Measurements from ENCODE around the gene LRRTM4. TPM values are rescaled to one million over a fixed set of nuclear protein-coding genes. Genes with fewer than 3 reads are reported as not detected.

Gene LRRTM4
- not detected in 2 replicates for total RNA-seq

DNA sequence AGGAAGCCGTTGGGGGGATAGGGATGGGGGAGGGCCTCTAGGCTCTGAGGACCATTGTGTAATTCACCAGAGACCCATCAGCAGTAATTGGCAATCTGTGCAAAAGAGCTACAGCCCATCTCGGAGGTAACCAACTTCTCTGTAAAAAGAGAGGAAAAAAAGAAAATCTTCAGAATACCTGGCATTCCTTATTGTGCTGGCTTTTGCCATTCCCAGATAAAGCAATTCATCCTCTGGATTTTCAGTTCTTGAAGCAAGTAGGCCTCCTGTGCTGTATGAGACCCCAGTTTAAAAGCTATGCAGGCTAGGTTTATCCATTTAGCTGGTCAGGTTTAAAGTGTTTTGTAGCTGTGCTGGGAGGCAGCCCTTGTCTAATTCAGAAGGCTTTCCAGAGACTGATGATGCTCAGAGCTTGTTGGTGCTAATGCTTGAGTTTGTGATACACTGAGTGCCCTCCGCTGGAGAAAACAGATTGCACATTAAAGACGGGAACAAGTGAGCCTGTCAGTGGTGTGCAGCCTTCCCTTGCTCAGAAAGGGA is at the start of gene LRRTM4:
Gene LRRTM4 (minus strand): TSS at position 446 of the 540 bp plus-strand sequence.
- DNase-seq (ENCODE audit: extremely low read depth, low read depth, low spot score) = no peak

- DNase-seq (ENCODE audit: extremely low read depth, low read depth, low spot score) = no peak
These were observed 49.4 kb upstream of the LRRTM4 start for GRCh38 chr2:77571545-77571944.

DNA sequence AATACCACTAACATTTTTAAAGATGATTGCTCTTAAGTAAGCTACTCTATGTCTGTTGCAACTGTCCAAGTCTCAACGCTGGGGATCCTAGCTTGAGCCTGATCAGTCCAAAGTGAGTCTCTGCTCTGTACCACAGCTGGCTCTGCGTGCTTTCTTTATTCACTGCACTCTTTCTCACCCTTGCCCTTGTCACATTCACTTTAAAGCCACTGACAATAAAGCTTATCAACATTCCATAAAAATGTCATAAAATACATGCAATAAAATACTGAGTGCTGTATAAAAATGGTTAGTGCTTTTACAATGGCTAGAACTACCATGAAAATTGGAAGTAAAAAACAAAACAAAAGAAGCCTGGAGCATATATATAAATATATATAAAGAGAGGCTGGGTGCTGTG is 45.5 kb upstream of the LRRTM4 start:
- DNase-seq (ENCODE audit: extremely low read depth, low read depth, low spot score) = no peak

DNA sequence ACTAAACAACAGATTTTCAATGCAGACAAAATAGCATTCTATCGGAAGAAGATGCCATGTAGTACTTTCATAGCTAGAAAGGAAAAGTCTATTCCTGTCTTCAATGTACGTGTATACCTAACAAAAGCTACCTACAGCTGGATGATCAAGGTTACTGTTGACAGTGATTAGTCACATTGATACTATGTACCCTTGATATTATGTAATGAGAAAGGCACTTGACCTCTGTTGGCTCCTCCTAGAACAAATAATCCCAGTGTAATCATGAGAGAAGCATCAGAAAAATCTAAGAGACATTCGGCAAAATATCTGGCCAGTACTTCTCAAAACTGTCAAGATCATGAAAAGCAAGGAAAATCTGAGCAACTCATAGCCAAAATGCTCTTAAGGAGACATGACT is 44.4 kb upstream of the LRRTM4 start:
- DNase-seq (ENCODE audit: extremely low read depth, low read depth, low spot score) = no peak

GRCh38 chr2:77566131-77566530 is 44.0 kb upstream of the LRRTM4 start:
- DNase-seq (ENCODE audit: extremely low read depth, low read depth, low spot score) = no peak

GRCh38 chr2:77552956-77553355 is 30.8 kb upstream of the LRRTM4 start:
- DNase-seq (ENCODE audit: extremely low read depth, low read depth, low spot score) = no peak

GRCh38 chr2:77538031-77538430 is 15.9 kb upstream of the LRRTM4 start:
- DNase-seq (ENCODE audit: extremely low read depth, low read depth, low spot score) = no peak

GRCh38 chr2:77522888-77523287 is 712 bp upstream of the LRRTM4 start:
- no peak for DNase-seq (ENCODE audit: extremely low read depth, low read depth, low spot score)

DNA sequence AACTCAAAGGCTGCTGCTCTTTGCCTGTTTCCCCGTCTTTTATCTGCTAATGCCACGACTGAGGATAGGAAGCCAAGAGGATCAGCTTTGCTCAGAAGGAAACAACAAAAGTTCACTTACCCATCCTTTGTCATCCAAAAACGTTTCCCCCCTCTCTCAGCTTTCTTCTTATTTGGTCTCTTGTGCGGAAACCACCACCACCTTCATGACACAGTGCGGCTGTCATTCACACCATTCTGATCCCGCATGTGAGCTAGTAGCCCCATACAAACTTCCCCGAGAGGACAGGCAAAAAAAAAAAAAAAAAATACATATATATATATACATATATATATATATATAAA is 656 bp downstream of the LRRTM4 start:
- no peak for DNase-seq (ENCODE audit: extremely low read depth, low read depth, low spot score)

- DNase-seq (ENCODE audit: extremely low read depth, low read depth, low spot score) = no peak
These were observed 1.3 kb downstream of the LRRTM4 start for GRCh38 chr2:77520641-77521547.

GRCh38 chr2:77519888-77520506 is 2.2 kb downstream of the LRRTM4 start:
- DNase-seq (ENCODE audit: extremely low read depth, low read depth, low spot score) = no peak

GRCh38 chr2:77519164-77519887 is 2.9 kb downstream of the LRRTM4 start:
- no peak for DNase-seq (ENCODE audit: extremely low read depth, low read depth, low spot score)

- no peak for DNase-seq (ENCODE audit: extremely low read depth, low read depth, low spot score)
These were observed 3.9 kb downstream of the LRRTM4 start for GRCh38 chr2:77518311-77518710.

GRCh38 chr2:77513191-77513590 is 9.0 kb downstream of the LRRTM4 start:
- DNase-seq (ENCODE audit: extremely low read depth, low read depth, low spot score) = no peak

GRCh38 chr2:77512507-77512906 is 9.7 kb downstream of the LRRTM4 start:
- DNase-seq (ENCODE audit: extremely low read depth, low read depth, low spot score) = no peak

DNA sequence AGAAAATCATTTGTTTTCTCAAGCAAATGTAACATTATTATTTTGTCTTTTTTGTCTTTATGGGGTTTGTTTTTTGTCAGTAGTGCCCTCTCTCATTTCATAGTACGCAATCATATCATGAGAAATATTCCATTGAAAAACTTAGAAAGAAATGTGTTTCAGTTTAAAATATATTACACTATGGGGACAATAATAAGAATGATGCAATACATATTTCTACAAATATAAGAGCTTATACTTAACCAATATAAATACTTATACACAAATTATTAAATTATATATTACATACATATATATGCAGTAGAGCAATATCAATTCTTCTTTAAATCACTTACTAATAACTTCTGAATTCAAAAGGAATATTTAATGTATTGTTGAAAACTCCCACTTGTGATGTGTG is 13.7 kb downstream of the LRRTM4 start:
- DNase-seq (ENCODE audit: extremely low read depth, low read depth, low spot score) = no peak

- DNase-seq (ENCODE audit: extremely low read depth, low read depth, low spot score) = no peak
These were observed 14.5 kb downstream of the LRRTM4 start for GRCh38 chr2:77507657-77508056.

DNA sequence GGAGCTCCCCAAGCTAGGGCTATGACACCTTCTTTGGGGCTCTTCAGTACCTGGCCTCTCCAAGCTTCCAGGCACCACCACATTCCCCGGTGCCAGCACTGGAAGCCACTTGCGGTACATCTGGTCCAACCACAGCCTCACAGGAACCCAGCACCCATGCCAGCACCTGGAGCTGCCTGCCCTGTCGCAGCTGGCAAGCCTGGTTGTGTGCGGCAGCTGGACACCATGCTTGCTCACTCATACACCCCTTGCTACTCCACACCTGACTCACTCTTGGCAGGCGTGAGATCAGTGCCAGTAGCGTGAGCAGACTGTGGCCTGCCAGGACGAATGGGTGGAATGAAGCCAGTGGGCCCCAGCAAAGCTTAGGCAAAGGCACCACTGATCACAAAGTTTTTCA is 34.0 kb downstream of the LRRTM4 start:
- DNase-seq (ENCODE audit: extremely low read depth, low read depth, low spot score) = no peak

DNA sequence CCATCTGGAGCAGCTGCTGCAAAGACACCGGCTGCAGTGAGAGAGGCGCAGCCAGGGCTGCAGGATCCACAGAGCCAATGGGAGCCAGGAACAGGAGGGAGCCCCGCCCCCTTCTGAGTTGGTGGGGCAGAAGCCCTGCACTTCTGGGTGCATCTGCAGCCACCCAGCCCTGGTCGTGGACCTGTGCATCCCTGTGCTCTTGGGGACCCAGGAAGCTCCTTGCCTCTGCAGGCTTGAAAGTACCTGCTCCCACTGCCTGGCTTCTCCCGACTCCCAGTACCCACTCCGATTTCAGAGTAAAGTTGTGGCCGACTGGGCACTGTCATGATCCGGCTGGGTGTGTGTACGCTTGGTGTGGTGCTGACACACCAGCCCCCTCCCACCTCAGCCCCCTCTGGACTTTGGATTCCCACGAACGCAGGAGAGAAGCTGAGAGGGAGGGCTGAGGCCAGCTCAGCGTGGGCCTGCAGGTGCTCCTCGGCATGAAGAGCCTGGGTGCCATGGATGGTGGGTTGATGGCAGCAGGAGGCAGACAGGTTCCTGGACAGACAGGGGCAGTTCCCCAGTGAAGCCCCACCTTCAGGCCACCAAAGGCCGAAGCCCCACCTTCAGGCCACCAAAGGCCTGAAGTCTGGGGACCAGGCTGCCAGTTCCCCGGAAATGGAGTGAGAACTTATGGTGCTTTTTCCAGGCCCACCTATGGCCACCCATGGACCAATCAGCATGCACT is 34.9 kb downstream of the LRRTM4 start:
- DNase-seq (ENCODE audit: extremely low read depth, low read depth, low spot score) = no peak

- no peak for DNase-seq (ENCODE audit: extremely low read depth, low read depth, low spot score)
These were observed 38.1 kb downstream of the LRRTM4 start for GRCh38 chr2:77484026-77484425.

GRCh38 chr2:77479895-77480294 is 42.3 kb downstream of the LRRTM4 start:
- no peak for DNase-seq (ENCODE audit: extremely low read depth, low read depth, low spot score)

All from glomerular endothelial cell (primary cell).